WTC11 (cell line): Measurements from ENCODE around the gene CAMK2A. TPM values are rescaled to one million over a fixed set of nuclear protein-coding genes. Genes with fewer than 3 reads are reported as not detected.

Experiments used
- ATAC-seq: fragments of 200-7000 bp; cut with Tn5 transposase; 2 replicates; pipeline ENCODE4 v1.10.0; 2021; ENCODE audit warnings: mild to moderate bottlenecking, moderate library complexity
- CTCF ChIA-PET: fragments of 300-600 bp; sonication (Branson Sonifier 250); formaldehyde crosslinking; loops from one replicate; lab custom pipeline; 2021; ENCODE audit warnings: antibody characterized with exemption; lab: Charles Lee
- POLR2A ChIA-PET: fragments of 350-600 bp; sonication (Branson Sonifier 250); formaldehyde crosslinking; loops from one replicate; lab custom pipeline; 2021; ENCODE audit warnings: antibody characterized with exemption; lab: Charles Lee
- DNase-seq: peaks from one replicate; pipeline ENCODE4 v3.0.0; 2021; ENCODE audit warnings: low spot score
- H3K27ac Mint-ChIP-seq: 2 replicates; pipeline ENCODE4 v1.8.0; 2021; ENCODE audit warnings: mixed read lengths
- H3K27me3 Mint-ChIP-seq: 2 replicates; pipeline ENCODE4 v1.8.0; 2021; ENCODE audit warnings: low read depth, mild to moderate bottlenecking, moderate library complexity, mixed read lengths
- H3K36me3 Mint-ChIP-seq: 2 replicates; pipeline ENCODE4 v1.8.0; 2021; ENCODE audit warnings: mixed read lengths
- H3K4me1 Mint-ChIP-seq: 2 replicates; pipeline ENCODE4 v1.8.0; 2022; ENCODE audit warnings: mixed read lengths
- H3K4me3 Mint-ChIP-seq: 2 replicates; pipeline ENCODE4 v1.8.0; 2021; ENCODE audit warnings: mild to moderate bottlenecking, moderate library complexity, mixed read lengths
- H3K9me3 Mint-ChIP-seq: 2 replicates; pipeline ENCODE4 v1.8.0; 2021; ENCODE audit warnings: mixed read lengths
- ATF1 ChIP-seq: sonication (generic); formaldehyde crosslinking; IDR thresholded peaks from 2 replicates; pipeline ENCODE4 v1.8.1; 2023; ENCODE audit warnings: mild to moderate bottlenecking, moderate library complexity, missing genetic modification reagents
- CBFB ChIP-seq: sonication (generic); formaldehyde crosslinking; IDR thresholded peaks from 2 replicates; pipeline ENCODE4 v1.8.1; 2022; ENCODE audit warnings: mild to moderate bottlenecking, low read depth, missing genetic modification reagents
- CREM ChIP-seq: sonication (generic); formaldehyde crosslinking; IDR thresholded peaks from 2 replicates; pipeline ENCODE4 v1.8.1; 2022; ENCODE audit warnings: mild to moderate bottlenecking, missing genetic modification reagents, moderate library complexity
- EMX1 ChIP-seq: fragments of 250-450 bp; sonication (Bioruptor Pico); IDR thresholded peaks from 2 replicates; pipeline ENCODE4 v1.8.0; 2021; ENCODE audit warnings: mild to moderate bottlenecking
- ESRRA ChIP-seq: sonication (generic); formaldehyde crosslinking; IDR thresholded peaks from 2 replicates; pipeline ENCODE4 v1.8.1; 2022; ENCODE audit warnings: mild to moderate bottlenecking, missing genetic modification reagents, borderline replicate concordance
- GABPB1 ChIP-seq: sonication (generic); formaldehyde crosslinking; IDR thresholded peaks from 2 replicates; pipeline ENCODE4 v1.8.1; 2023; ENCODE audit warnings: mild to moderate bottlenecking, missing genetic modification reagents
- GRHL2 ChIP-seq: fragments of 250-450 bp; sonication (Bioruptor Pico); IDR thresholded peaks from 2 replicates; pipeline ENCODE4 v1.8.0; 2022; ENCODE audit warnings: mild to moderate bottlenecking, moderate library complexity; ENCODE audit not compliant: insufficient replicate concordance, severe bottlenecking
- IRF1 ChIP-seq: sonication (generic); formaldehyde crosslinking; IDR thresholded peaks from 2 replicates; pipeline ENCODE4 v1.8.0; 2023; ENCODE audit warnings: missing genetic modification reagents
- NFE2L1 ChIP-seq: sonication (generic); formaldehyde crosslinking; IDR thresholded peaks from 2 replicates; pipeline ENCODE4 v1.8.1; 2023; ENCODE audit warnings: missing genetic modification reagents
- PRDM15 ChIP-seq: sonication (generic); formaldehyde crosslinking; IDR thresholded peaks from 2 replicates; pipeline ENCODE4 v1.8.0; 2022; ENCODE audit warnings: missing genetic modification reagents
- RORB ChIP-seq: fragments of 250-450 bp; sonication (Bioruptor Pico); IDR thresholded peaks from 2 replicates; pipeline ENCODE4 v1.9.0; 2021; ENCODE audit warnings: mild to moderate bottlenecking
- STAT6 ChIP-seq: sonication (generic); formaldehyde crosslinking; conservative IDR thresholded peaks from 2 replicates; pipeline ENCODE4 v1.8.1; 2023; ENCODE audit warnings: mild to moderate bottlenecking, low read depth, missing genetic modification reagents, moderate library complexity
- USF1 ChIP-seq: sonication (generic); formaldehyde crosslinking; IDR thresholded peaks from 2 replicates; pipeline ENCODE4 v1.8.0; 2022; ENCODE audit warnings: mild to moderate bottlenecking, missing genetic modification reagents
- USF2 ChIP-seq: sonication (generic); formaldehyde crosslinking; IDR thresholded peaks from 2 replicates; pipeline ENCODE4 v1.8.1; 2023; ENCODE audit warnings: mild to moderate bottlenecking, missing genetic modification reagents, moderate library complexity
- ZNF138 ChIP-seq: sonication (generic); formaldehyde crosslinking; conservative IDR thresholded peaks from 2 replicates; pipeline ENCODE4 v1.8.1; 2022; ENCODE audit warnings: mild to moderate bottlenecking, moderate library complexity, missing genetic modification reagents
- ZNF232 ChIP-seq: sonication (generic); formaldehyde crosslinking; IDR thresholded peaks from 2 replicates; pipeline ENCODE4 v1.8.0; 2022; ENCODE audit warnings: mild to moderate bottlenecking, missing genetic modification reagents
- ZNF317 ChIP-seq: sonication (generic); formaldehyde crosslinking; IDR thresholded peaks from 2 replicates; pipeline ENCODE4 v1.8.1; 2023; ENCODE audit warnings: low read depth, mild to moderate bottlenecking, moderate library complexity, missing genetic modification reagents, borderline replicate concordance
- ZNF396 ChIP-seq: fragments of 250-450 bp; sonication (Bioruptor Pico); IDR thresholded peaks from 2 replicates; pipeline ENCODE4 v1.8.0; 2021; ENCODE audit warnings: mild to moderate bottlenecking, moderate library complexity, borderline replicate concordance
- total RNA-seq: library from RNA; stranded (reverse); gene quantifications from 3 replicates; pipeline ENCODE4 v1.2.3, GENCODE V29; 2021
- TF ChIP-seq, protein P1 (sequence below): fragments of 250-450 bp; sonication (Bioruptor Pico); IDR thresholded peaks from 2 replicates; pipeline ENCODE4 v1.8.0; 2021; ENCODE audit warnings: mild to moderate bottlenecking
- TF ChIP-seq, protein P2 (sequence below): fragments of 250-450 bp; sonication (Bioruptor Pico); IDR thresholded peaks from 2 replicates; pipeline ENCODE4 v1.9.0; 2021; ENCODE audit warnings: mild to moderate bottlenecking

CAMK2A gene
- total RNA-seq, 1 experiment from 2014 or later: 0.13 TPM

GRCh38 chr5:150246835-150247234, 42.7 kb downstream of the CAMK2A start:
- Mint-ChIP-seq H3K4me1 (no peaks in the 10 kb centered on the region), H3K27ac (no peak overlapping the region), H3K27me3 (no peaks in the 10 kb centered on the region), H3K36me3 (no peaks in the 10 kb centered on the region), H3K4me3 (no peak overlapping the region), H3K9me3 (no peaks in the 10 kb centered on the region)
- ChIA-PET POLR2A (no interaction called here), CTCF (interaction anchor here (0.7 to 1.7 kb wide), 7 partner anchors 9 to 150 kb away, joined by 3 to 6 read pairs (median 4); no protein-coding TSS in a partner anchor)
- no peak for DNase-seq
- TF ChIP-seq ZNF232 (CRISPR knock-in tag) (no peak), STAT6 (CRISPR knock-in tag) (no peak), GABPB1 (CRISPR knock-in tag) (no peak), ESRRA (CRISPR knock-in tag) (no peak)
- TF ChIP-seq, protein P1, sequence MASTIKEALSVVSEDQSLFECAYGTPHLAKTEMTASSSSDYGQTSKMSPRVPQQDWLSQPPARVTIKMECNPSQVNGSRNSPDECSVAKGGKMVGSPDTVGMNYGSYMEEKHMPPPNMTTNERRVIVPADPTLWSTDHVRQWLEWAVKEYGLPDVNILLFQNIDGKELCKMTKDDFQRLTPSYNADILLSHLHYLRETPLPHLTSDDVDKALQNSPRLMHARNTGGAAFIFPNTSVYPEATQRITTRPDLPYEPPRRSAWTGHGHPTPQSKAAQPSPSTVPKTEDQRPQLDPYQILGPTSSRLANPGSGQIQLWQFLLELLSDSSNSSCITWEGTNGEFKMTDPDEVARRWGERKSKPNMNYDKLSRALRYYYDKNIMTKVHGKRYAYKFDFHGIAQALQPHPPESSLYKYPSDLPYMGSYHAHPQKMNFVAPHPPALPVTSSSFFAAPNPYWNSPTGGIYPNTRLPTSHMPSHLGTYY (CRISPR knock-in tag): no peak
- ATAC-seq: no peak

DNA sequence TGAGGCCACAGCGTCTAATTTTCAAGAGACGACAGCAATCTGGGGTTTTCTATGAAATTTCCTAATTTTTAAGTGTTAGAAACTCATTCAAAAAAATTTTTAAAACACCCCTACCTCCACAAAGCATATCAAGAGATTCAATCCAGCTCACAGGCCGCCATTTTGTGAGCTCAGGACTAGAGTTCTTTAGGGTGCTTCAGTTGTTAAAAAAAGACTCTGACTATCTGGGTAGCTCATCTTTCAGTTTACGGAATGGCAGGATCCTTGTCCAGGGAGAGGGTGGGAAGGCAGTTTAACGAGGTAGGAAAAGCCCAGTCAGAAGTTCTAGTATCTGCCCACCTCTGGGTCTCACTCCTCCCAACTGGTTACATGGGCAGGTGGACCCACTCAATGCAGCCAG, 43.1 kb downstream of the CAMK2A start:
- no peak for TF ChIP-seq GRHL2 (CRISPR knock-in tag)
- no peak for TF ChIP-seq CBFB (CRISPR knock-in tag)
- no peak for TF ChIP-seq ZNF396 (CRISPR knock-in tag)
- TF ChIP-seq EMX1: no peak
- TF ChIP-seq NFE2L1 (CRISPR knock-in tag): no peak
- TF ChIP-seq IRF1: no peak
- TF ChIP-seq ZNF317 (CRISPR knock-in tag): no peak
- TF ChIP-seq PRDM15 (CRISPR knock-in tag): no peak
- no peak for TF ChIP-seq GABPB1 (CRISPR knock-in tag)
- TF ChIP-seq USF1 (CRISPR knock-in tag): no peak
- TF ChIP-seq, protein P2, sequence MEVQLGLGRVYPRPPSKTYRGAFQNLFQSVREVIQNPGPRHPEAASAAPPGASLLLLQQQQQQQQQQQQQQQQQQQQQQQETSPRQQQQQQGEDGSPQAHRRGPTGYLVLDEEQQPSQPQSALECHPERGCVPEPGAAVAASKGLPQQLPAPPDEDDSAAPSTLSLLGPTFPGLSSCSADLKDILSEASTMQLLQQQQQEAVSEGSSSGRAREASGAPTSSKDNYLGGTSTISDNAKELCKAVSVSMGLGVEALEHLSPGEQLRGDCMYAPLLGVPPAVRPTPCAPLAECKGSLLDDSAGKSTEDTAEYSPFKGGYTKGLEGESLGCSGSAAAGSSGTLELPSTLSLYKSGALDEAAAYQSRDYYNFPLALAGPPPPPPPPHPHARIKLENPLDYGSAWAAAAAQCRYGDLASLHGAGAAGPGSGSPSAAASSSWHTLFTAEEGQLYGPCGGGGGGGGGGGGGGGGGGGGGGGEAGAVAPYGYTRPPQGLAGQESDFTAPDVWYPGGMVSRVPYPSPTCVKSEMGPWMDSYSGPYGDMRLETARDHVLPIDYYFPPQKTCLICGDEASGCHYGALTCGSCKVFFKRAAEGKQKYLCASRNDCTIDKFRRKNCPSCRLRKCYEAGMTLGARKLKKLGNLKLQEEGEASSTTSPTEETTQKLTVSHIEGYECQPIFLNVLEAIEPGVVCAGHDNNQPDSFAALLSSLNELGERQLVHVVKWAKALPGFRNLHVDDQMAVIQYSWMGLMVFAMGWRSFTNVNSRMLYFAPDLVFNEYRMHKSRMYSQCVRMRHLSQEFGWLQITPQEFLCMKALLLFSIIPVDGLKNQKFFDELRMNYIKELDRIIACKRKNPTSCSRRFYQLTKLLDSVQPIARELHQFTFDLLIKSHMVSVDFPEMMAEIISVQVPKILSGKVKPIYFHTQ (CRISPR knock-in tag): no peak
- no peak for TF ChIP-seq ATF1 (CRISPR knock-in tag)
- no peak for TF ChIP-seq CREM (CRISPR knock-in tag)
- no peak for TF ChIP-seq USF2 (CRISPR knock-in tag)
- TF ChIP-seq, protein P1 (CRISPR knock-in tag): no peak
- no peak for TF ChIP-seq RORB (CRISPR knock-in tag)
- no peak for TF ChIP-seq ZNF138 (CRISPR knock-in tag)
- no peak overlapping the region for H3K27ac Mint-ChIP-seq
- DNase-seq: no peak
- ChIA-PET POLR2A (no interaction called here), CTCF (interaction anchor here (0.7 to 1.7 kb wide), 6 partner anchors 10 to 105 kb away, joined by 3 to 6 read pairs (median 4); no protein-coding TSS in a partner anchor)
- H3K36me3 Mint-ChIP-seq: no peaks in the 10 kb centered on the region
- no peaks in the 10 kb centered on the region for H3K27me3 Mint-ChIP-seq
- H3K4me3 Mint-ChIP-seq: no peak overlapping the region
- H3K4me1 Mint-ChIP-seq: no peaks in the 10 kb centered on the region
- no peak for ATAC-seq
- no peaks in the 10 kb centered on the region for H3K9me3 Mint-ChIP-seq
